NCI-H2107 (cell line): Measurements from ENCODE around the gene KCNT1.

Experiments used
- DNase-seq: peaks from one replicate; lab custom pipeline; 2025; lab: John Stamatoyannopoulos, UW

The KCNT1 gene

GRCh38 chr9:135821116-135821515 lies 119.1 kb downstream of the KCNT1 start:
- DNase-seq, result no peak

GRCh38 chr9:135821733-135822373 lies 119.9 kb downstream of the KCNT1 start:
- DNase-seq, result no peak

- DNase-seq, result no peak
Observed at GRCh38 chr9:135822374-135822755, 120.4 kb downstream of the KCNT1 start.

- no peak for DNase-seq
Observed at GRCh38 chr9:135823036-135823435, 121.1 kb downstream of the KCNT1 start.

GRCh38 chr9:135825435-135826187 lies 123.6 kb downstream of the KCNT1 start:
- DNase-seq, result no peak

GRCh38 chr9:135826188-135826545 lies 124.2 kb downstream of the KCNT1 start:
- DNase-seq, result no peak

- no peak for DNase-seq
Observed at GRCh38 chr9:135827301-135827700, 125.3 kb downstream of the KCNT1 start.

- DNase-seq, result no peak
Observed at GRCh38 chr9:135827866-135828580, 126.0 kb downstream of the KCNT1 start.

- DNase-seq, result no peak
Observed at GRCh38 chr9:135828656-135829055, 126.7 kb downstream of the KCNT1 start.

GRCh38 chr9:135830496-135830895 lies 128.5 kb downstream of the KCNT1 start:
- no peak for DNase-seq

- DNase-seq, result no peak
Observed at GRCh38 chr9:135833864-135834263, 131.9 kb downstream of the KCNT1 start.

- DNase-seq, result no peak
Observed at GRCh38 chr9:135835131-135835530, 133.1 kb downstream of the KCNT1 start.

- DNase-seq, result no peak
Observed at GRCh38 chr9:135839516-135839915, 137.5 kb downstream of the KCNT1 start.

- no peak for DNase-seq
Observed at GRCh38 chr9:135840107-135840506, 138.1 kb downstream of the KCNT1 start.

- no peak for DNase-seq
Observed at GRCh38 chr9:135840539-135840938, 138.6 kb downstream of the KCNT1 start.
